ENCODE results near the gene ATRIP.
A peak's percentile ranks its signal among the peaks of the same experiment; 100 is the strongest.

The ATRIP gene

GRCh38 chr3:48405971-48406370 is 40.6 kb upstream of the ATRIP start:
- H3K4me1 Mint-ChIP-seq, result no peaks in the 10 kb centered on the region
- H3K27me3 Mint-ChIP-seq (ENCODE audit: low read depth, poor library complexity), result peaks cover 4% of the 10 kb centered on the region
- TF ChIP-seq CTCF (IDR thresholded peaks at IDR 0.05), result no peak
- H3K27ac Mint-ChIP-seq, result no peak overlapping the region
- no peaks in the 10 kb centered on the region for H3K9me3 Mint-ChIP-seq
- no peak overlapping the region for H3K4me3 Mint-ChIP-seq
- peaks cover 34% of the 10 kb centered on the region for H3K36me3 Mint-ChIP-seq (ENCODE audit: low read depth)
- no peak for DNase-seq

DNA sequence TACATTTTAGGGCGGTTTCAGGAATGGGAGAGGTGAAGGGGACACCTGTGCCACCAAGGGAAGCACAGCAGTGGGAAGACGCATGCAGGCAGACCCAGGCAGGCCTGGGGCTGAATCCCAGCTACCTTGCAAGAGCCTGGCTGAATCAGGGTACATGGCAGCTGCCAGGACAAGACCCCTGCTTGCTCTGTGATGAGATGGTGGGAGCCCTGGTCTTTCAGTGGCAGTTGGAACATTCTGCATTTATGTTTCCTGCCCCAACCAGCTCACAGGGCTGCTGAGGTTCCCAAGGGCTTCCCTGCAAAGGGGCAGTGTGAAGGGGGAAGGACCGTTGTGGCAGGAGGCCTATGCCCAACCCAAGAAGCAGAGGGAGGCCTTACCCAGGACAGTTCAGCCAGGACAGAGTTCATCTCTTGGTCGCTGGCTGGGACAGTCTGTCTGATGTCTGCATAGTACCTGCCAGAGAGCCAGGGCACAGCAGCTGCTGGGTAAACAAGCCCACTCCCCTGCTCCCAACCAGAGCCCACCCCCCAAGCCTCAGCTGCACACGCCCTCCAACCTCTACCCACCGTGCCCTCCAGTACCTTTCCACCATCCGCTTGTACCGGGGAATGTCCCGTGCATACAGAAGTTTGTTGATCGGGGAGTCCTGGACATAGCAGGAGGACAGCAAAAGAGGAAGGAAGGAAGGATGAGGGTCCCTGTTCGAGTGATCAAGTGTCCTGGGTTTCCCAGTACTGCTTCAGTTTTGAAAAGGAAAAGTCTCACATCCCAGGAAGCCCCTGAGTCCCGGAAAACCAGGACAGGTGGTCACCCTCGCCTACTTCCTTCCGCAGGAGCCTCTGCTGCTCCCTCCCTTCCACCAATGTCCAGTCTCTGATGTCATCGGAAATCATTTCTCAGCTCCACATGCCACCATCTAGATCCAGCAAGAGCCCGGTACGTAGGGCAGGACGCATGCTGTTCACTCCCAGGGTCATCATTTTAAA is 39.8 kb upstream of the ATRIP start:
- peaks cover 4% of the 10 kb centered on the region for H3K27me3 Mint-ChIP-seq (ENCODE audit: low read depth, poor library complexity)
- peaks cover 34% of the 10 kb centered on the region for H3K36me3 Mint-ChIP-seq (ENCODE audit: low read depth)
- H3K4me1 Mint-ChIP-seq, result no peaks in the 10 kb centered on the region
- peak overlapping the region; percentile 94 for H3K27ac Mint-ChIP-seq
- no peaks in the 10 kb centered on the region for H3K9me3 Mint-ChIP-seq
- H3K4me3 Mint-ChIP-seq, result no peak overlapping the region
- no peak for DNase-seq
- no peak for TF ChIP-seq CTCF (IDR thresholded peaks at IDR 0.05)

DNA sequence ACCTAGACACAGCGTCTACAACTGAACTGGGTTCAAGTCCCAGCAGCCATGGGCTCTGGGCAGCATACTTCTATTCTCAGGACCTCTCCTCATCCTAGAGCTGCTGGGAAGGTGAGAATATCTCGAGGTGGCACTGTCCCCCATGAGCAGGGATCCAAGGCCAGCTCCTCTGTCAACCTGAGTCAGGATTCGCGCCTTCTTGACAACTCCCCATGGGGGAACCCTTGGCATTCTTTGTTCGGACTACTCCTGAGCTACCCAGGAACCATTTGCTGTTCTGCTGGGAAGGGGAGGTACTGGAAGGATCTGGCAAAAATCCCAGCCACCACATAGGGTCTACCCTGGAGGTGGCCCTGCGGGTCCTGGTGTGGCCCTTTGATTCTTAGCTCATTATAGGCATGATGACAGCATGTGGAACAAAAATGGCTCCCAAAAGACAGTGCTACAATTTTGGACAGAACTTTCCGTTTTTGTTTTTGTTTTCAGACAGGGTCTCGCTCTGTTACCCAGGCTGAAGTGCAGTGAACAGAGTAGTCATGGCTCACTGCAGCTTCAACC is 38.9 kb upstream of the ATRIP start:
- no peaks in the 10 kb centered on the region for H3K27me3 Mint-ChIP-seq (ENCODE audit: low read depth, poor library complexity)
- H3K36me3 Mint-ChIP-seq (ENCODE audit: low read depth), result peaks cover 34% of the 10 kb centered on the region
- no peaks in the 10 kb centered on the region for H3K9me3 Mint-ChIP-seq
- DNase-seq, result no peak
- no peaks in the 10 kb centered on the region for H3K4me1 Mint-ChIP-seq
- no peak overlapping the region for H3K4me3 Mint-ChIP-seq
- peak overlapping the region; percentile 94 for H3K27ac Mint-ChIP-seq
- no peak for TF ChIP-seq CTCF (IDR thresholded peaks at IDR 0.05)

DNA sequence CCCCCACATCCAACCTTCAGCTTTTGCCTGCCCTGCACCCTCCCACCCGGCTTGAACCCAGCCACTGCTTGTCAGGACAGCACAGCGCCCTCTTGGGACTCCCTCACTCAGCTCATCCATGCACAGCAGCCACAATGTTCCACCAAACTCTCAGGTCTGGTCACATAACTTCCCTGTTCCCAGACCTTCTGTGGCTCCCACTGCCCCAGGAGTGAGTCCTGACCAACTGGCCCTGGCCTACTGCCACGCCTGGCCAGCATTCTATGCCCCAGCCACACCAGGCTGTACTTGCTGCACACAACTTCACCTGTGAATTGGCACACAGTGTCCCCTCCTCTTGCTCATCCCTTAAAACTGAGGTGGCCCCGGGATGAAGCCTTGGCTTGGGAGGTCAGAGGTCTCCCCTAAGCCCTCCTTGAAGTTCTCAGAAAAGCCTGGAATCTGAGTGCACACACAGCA is 37.7 kb upstream of the ATRIP start:
- peaks cover 45% of the 10 kb centered on the region for H3K36me3 Mint-ChIP-seq (ENCODE audit: low read depth)
- no peak for TF ChIP-seq CTCF (IDR thresholded peaks at IDR 0.05)
- no peaks in the 10 kb centered on the region for H3K9me3 Mint-ChIP-seq
- no peak overlapping the region for H3K4me3 Mint-ChIP-seq
- H3K4me1 Mint-ChIP-seq, result no peaks in the 10 kb centered on the region
- H3K27me3 Mint-ChIP-seq (ENCODE audit: low read depth, poor library complexity), result no peaks in the 10 kb centered on the region
- H3K27ac Mint-ChIP-seq, result peak overlapping the region; percentile 10
- DNase-seq, result no peak

DNA sequence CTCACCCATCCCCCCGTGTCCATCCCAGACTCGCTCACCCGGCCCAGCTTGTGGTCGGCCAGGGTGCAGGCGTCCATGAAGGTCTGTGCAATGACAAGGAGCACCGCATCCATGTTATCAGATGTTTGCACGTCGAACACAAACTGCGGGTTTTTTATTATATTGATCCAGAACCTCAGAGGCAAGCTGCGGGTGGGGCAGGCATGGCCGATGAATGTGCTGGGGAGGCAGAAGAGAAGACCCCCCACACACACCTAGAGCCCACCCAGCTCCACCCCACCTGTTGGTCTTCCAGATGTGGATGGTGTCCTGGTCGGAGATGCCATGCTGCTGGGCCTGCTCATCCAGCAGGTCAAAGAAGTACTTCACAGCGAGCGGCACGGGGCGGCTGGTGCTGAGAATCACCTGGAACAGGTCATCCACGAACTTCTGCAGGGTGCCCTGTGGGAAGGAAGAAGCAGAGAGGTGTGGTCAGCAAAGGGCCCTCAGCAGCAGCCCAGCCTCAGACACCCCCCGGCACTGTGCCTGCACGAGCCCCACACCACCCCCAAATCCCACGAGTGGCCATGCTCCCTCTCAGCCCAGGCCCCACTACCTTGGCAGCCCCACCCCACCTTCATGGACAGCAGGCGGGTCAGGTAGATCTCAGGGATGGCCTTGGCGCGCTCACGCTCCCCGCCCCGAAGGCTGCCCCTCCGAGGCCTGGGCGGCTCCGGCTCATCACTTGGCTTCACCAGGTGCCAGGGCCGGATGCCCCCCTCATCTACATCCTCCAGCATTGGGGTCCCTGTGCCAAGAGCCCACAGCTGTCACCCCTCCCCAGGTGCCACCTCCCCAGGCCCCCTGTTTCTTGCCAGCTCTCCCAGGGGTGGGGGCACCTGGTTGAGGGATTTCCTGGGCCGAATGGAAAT is 37.0 kb upstream of the ATRIP start:
- Mint-ChIP-seq H3K36me3 (ENCODE audit: low read depth) (peaks cover 51% of the 10 kb centered on the region), H3K9me3 (no peaks in the 10 kb centered on the region), H3K4me3 (no peak overlapping the region), H3K27me3 (ENCODE audit: low read depth, poor library complexity) (peaks cover 3% of the 10 kb centered on the region), H3K4me1 (no peaks in the 10 kb centered on the region), H3K27ac (no peak overlapping the region)
- no peak for TF ChIP-seq CTCF (IDR thresholded peaks at IDR 0.05)
- DNase-seq, result no peak

All from nephron progenitor cell (in vitro differentiated cells).